Fibroblast of skin of back (primary cell): Measurements from ENCODE around the gene C10orf120. TPM values are rescaled to one million over a fixed set of nuclear protein-coding genes. Genes with fewer than 3 reads are reported as not detected.

ENCODE experiments used
- DNase-seq: peaks from one replicate; pipeline ENCODE4 v3.0.0-alpha.2; 2013
- polyA plus RNA-seq, 2 experiments: library from polyadenylated mRNA; unstranded; fragments of 120-200 nt; gene quantifications; one replicate each; pipeline ENCODE4 v1.2.1, GENCODE V29; 2013; ENCODE audit not compliant: insufficient read length in 2 of 2

Gene C10orf120
- not detected for polyA plus RNA-seq (2013, experiment 1 of 2; ENCODE audit: insufficient read length)
- not detected for polyA plus RNA-seq (2013, experiment 2 of 2; ENCODE audit: insufficient read length)

DNA sequence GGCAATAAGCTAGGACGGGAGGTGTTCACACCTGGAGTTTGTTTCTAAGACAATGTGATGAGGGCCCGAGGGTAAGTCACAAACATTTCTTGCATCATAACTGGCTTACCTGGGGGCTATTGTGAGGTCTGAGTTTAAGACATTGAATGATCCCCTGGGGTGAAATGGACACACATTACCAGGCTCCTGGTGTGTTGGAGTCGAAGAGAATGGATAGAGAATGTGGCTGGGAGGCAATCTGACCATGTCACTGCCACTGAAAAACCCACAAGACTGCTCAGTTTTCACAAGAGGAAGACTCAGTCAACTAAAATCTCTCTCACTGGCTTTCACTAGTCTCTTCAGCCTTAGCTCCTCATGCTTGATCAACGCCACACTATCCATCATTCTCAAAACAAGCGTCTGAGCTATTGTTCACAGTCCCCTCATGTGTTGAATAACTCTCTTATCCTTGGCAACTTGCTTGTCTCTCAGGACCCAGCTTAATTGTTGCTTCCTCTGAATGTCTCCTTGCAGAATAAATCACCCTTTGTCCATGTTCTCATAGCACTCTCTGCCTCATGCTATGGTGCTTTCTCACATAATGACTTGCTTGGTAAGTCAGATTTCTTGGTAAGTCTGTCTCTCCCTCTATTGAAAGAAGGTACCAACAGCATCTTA lies at the start of gene C10orf120:
C10orf120 (minus strand) TSS at position 51 of the 660 bp plus-strand sequence. CDS start 56 bp downstream, outside the sequence.
- DNase-seq, result no peak

- no peak for DNase-seq
Observed at GRCh38 chr10:122748496-122748895, 48.9 kb upstream of the C10orf120 start.

- no peak for DNase-seq
Observed at GRCh38 chr10:122746408-122746807, 46.8 kb upstream of the C10orf120 start.

DNA sequence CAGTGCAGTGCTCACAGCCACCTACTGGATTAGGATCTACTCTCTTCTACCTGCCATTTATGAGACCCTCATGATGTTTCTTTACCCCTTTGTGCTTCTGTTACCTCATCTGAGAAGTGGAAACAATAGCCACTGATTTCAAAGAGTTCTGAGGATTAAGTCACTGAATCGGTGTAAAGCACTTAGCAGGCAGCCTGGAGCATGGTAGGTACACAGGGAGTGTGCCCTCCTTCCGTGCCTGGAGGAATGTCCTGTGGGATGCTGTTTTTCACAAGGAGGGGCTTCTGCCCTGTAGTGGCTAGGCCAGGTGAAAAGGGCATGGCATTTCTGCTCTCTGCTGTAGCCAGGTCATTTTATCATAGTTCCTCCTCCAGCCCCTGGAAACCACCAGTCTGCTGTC lies 44.6 kb upstream of the C10orf120 start:
- DNase-seq, result no peak

- peak; percentile 5 for DNase-seq
Observed at GRCh38 chr10:122740640-122741039, 41.0 kb upstream of the C10orf120 start.

- no peak for DNase-seq
Observed at GRCh38 chr10:122738031-122738430, 38.4 kb upstream of the C10orf120 start.

DNA sequence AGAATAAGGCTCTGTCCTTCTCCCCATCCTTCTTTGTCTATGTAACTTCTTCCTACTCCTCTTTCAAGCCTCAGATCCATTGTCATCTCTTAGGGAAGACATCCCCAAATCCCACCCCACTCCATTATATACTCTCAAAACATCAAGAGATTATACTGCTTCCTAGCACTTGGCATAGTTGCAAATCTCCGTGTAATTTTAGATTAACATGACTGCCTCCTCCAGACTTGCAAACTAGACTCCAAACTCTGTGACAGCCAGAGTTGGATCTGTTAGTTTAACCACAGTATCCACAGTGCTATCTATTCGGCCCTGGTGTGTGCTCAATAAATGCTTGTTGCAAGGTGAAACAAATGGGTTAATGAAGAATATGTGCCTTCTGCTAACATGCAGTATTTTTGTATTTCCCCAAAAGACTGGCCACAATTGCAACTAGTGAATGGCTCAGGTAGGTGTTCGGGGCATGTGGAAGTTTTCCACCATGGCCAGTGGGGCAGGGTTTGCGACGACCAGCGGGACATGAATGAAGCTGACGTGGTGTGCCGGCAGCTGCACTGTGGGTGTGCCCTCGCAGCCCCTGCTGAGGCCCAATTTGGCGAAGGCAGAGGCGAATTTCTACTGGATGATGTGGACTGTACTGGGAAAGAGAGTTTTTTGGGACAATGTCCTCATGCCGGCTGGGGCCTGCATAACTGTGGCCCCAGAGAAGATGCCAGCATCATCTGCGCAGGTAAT lies 34.5 kb upstream of the C10orf120 start:
- DNase-seq, result no peak

DNA sequence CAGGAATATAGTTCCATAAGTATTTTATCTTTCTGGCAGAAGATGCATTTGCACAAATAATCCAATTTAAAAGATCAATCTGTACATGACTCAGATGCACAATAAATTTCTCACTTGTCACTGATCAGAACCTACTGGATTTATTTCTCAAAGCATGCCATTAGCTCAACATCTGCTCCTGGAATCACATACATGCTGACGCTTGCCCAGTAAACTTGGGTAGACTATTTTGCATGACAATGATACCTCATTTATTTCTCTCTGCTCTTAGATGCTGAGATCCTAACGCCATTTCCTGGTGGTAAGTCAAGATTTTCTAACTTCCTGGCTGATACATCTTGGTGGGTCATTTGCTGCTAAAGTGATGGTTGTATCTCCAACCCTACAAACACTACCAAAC lies 33.8 kb upstream of the C10orf120 start:
- no peak for DNase-seq

DNA sequence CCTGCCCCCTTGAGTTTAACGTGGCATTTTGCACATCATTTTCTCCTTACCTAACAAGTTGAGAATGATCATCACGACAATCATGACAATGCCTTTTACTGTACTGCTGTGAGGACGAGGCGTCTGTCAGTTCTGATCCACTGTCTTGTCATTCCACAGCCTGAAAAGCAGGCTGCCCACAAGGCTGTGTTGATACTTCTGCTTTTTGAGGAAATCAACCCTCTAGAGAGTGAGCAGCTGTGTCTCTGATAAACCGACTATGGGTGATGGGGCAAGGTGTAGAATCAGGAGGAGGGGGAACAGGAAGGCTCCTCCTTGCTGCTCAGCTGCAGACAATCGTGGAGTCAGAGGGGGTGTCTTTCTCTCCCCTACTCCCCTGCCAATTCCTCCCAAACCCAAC lies 30.6 kb upstream of the C10orf120 start:
- DNase-seq, result no peak

- DNase-seq, result no peak
Observed at GRCh38 chr10:122729126-122729525, 29.5 kb upstream of the C10orf120 start.

GRCh38 chr10:122727426-122727825 lies 27.8 kb upstream of the C10orf120 start:
- no peak for DNase-seq

GRCh38 chr10:122725768-122726167 lies 26.1 kb upstream of the C10orf120 start:
- no peak for DNase-seq

GRCh38 chr10:122725006-122725405 lies 25.4 kb upstream of the C10orf120 start:
- no peak for DNase-seq

- no peak for DNase-seq
Observed at GRCh38 chr10:122721111-122721510, 21.5 kb upstream of the C10orf120 start.

DNA sequence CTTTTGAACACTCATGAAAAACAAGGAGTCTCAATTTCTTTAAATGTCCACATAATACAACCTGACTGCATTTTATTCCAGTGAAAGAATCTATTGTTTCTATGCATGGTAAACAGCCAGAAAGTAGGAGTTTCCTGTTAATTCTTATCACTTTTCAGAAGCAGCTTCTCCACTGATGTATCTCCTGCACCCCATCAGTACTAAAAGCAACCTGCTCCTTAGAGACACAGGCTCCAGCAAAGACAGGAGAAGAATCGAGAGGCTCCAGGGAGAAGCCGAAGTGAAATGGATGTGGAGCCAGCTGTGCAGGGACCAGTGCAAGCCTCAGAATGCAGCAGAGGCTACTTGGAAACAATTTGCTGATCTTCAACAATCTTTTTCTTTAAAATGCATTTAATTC lies 16.4 kb upstream of the C10orf120 start:
- no peak for DNase-seq

- no peak for DNase-seq
Observed at GRCh38 chr10:122715576-122715975, 15.9 kb upstream of the C10orf120 start.

GRCh38 chr10:122713091-122713885 lies 13.6 kb upstream of the C10orf120 start:
- no peak for DNase-seq

- DNase-seq, result no peak
Observed at GRCh38 chr10:122710576-122710975, 10.9 kb upstream of the C10orf120 start.

DNA sequence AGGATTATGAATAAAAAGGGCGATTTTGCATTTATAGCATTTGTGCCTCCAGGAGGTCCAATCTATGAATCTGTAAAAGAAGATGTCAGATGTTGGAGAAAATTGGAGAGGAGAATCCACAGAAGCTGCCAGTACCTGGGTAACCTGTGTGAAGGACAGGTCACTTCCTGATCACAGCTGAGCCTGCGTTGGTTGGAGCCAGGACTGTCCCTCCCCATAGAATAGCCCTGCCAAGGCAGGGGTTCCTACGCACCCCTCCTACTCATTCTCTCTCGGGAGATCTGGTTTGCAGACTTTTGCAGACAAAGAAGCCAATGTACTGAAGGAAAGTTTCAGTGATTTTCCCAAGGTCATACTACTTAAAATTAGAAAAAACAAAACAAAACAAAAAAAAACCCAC lies 10.3 kb upstream of the C10orf120 start:
- DNase-seq, result no peak

DNA sequence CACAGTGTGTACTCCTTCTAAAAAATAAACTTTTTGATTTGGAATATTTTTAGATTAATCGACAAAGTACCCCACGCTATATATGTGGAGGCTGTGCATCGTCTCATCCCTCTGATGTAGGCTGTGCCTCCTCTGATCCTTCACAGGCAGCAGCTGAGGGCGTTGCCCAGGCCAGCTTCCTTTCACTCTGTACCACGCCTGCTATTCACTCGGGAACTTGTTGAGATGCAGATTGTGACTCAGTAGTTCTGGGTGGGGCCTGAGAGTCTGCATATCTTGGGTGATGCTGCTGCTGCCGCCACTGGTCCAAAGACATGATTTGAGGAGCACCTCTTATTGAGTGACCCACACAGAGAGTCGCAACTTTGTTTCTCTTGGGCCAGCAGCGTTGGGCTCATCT lies 7.9 kb upstream of the C10orf120 start:
- no peak for DNase-seq

GRCh38 chr10:122706947-122707346 lies 7.3 kb upstream of the C10orf120 start:
- DNase-seq, result no peak

DNA sequence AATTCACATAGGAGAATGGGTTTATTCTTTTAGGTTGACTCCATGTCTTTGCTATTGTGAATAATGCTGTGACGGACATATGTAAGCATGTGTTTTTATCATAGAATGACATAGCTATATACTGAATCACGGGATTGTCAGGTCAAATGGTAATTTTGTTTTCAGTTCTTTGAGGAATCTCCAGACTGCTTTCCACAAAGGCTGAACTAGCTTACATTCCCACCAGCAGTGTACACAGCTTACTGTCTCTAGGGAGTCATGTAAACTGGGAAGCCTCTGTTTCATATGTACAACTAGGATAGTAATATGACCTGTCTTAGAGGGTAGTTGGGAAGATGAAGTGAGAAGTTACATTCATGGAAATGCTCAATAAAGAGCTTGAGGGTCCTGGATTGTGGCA lies 6.8 kb upstream of the C10orf120 start:
- no peak for DNase-seq
